ENCODE data around the gene MAML2.
"Not testable (repeated sequence)": the region's sequence is repeated elsewhere in the genome, so short reads cannot be mapped to it uniquely, and the experiment has no call there.

Gene MAML2

GRCh38 chr11:96288915-96289314 lies 54.1 kb downstream of the MAML2 start:
- DNase-seq = no peak

GRCh38 chr11:96287822-96288439 lies 55.1 kb downstream of the MAML2 start:
- DNase-seq = no peak

GRCh38 chr11:96285985-96286384 lies 57.0 kb downstream of the MAML2 start:
- not testable (repeated sequence) for DNase-seq

- DNase-seq = no peak
Observed at GRCh38 chr11:96284917-96285316, 58.1 kb downstream of the MAML2 start.

GRCh38 chr11:96284401-96284800 lies 58.6 kb downstream of the MAML2 start:
- DNase-seq = no peak

DNA sequence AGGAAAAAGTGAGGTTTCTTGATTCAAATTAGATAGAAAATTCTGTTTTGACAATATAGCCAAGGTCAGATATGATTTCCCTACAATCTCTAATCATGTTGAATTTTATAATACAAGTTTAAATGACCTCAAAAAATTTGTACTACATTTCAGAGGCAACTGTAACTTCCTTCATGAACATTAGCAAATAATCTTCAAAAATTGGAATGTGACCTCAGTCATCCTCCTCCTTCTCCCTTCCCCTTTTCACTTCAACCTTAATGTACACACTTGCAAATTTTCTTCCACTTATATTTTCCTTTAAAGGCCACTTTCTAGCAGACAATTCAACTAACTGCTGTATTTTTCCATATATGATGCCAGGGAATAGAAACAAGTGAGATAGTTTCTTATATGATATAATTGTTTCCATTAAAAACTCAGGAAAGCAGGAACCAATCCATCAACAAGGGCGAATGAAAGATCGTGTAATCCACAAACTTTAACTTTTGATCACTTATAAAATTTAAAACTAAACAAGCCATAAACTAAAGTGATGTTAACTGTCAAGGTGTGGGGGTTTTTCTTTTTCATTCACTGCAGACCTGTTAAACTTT lies 60.3 kb downstream of the MAML2 start:
- DNase-seq = no peak

DNA sequence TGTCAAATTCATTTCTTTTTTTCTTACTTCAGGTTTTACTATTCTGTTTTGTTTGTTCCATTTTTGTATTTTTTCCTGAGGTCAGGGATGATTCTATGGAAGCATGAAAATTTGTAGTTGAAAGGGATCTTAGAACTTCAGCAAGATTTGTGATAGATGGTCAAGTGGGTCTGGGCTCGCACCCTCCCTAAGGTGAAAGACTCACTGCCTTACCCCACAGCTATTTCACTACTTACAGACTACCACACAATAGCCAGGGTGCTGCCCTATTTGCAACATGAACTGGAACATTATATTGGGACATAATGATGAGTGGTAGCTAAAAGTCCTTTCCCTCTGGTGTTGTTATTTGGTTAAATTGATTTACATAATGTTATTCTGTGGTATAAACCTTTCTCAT lies 62.6 kb downstream of the MAML2 start:
- DNase-seq = no peak

GRCh38 chr11:96279896-96280290 lies 63.1 kb downstream of the MAML2 start:
- no peak for DNase-seq

DNA sequence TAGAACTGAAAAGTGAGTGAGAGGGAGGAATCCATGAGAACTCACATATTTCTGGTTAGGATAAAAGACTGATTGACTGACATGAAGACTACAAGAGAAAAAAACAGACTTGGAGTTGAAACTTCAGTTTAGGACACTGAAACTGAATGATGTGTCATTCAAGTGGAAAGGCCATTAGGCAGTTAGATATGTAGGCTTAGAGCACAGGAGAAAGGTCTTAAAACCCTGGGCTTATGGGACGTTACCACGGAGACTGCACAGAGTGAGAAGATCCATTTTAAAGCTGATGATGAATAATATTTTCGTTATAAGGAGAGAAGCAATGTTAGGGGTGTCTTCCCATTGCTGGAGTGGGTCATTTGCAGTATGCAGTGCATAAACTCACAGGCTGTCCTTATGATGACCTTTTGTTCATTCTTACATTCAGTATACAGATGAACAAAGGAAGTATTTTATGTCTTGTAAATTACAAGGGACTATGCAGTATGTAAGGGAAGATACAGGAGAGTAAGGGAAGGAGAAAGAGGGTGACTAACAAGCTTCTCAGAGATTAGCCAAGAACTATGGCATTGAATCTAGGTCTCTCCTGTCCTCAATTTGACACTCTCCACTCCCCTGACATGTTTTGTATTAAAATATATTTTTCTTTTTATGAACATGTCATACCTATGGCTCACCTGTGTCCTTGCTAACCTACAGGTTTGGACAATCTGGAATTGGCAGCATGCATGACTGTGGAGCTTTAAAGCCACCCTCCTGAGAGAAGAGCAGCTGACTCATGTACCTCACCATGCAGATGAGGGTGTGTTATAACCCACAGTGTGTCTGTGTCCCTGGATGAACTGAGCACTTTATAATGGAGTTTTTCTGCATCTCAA lies 63.7 kb downstream of the MAML2 start:
- no peak for DNase-seq

DNA sequence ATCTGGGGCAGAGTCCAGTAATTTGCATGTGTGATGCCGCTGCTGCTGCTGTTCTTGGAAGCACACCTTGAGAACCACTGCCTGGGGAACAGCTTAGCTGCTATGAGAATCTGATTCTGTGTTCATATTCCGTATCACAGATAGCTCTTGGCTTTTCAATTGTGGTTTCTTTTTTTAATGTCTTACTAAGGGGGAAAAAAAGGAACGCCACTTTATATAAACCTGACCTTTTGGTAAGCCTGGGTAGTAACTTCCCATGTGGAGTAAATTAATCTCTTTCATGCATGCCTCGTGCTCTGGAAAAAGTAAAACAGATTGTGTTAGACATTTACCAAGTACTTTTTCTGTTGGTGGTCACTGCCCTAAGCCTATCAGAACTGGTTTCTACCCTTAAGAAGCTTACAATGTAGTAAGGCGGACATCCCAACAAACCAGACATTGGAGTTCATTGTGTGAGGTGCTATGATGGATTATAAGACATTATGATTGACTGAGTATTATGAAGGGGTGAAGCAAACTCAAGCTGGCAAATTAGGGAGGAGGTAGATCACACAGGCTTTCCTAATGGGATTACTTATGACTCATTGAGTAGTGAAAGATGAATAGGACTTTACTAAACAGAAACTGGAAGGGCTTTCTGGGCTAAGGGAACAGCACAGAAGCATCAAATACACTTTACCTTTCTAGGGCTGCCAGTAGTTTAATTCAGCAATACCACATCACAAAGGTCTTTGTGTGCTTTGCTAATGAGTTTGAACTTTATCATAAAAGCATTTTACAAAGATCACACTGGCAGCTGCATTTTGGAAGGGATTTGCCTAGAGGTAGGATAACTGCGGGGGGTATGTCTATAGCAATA lies 64.7 kb downstream of the MAML2 start:
- no peak for DNase-seq

DNA sequence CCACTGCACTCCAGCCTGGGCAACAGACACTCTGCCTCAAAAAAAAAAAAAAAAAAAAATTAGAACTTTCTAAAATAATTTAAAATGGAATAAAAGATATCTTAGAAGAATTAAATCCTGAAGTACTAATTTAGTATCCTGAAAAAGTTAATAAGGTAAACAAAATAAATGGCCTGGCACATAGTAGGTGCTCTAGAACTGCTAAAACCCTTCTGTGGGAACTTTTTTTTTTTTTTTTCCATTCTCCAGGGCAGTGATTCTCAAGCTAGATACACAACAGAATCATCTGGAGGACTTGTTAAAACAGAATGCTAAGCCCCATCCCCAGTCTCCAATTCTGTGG lies 65.3 kb downstream of the MAML2 start:
- DNase-seq = no peak

GRCh38 chr11:96276836-96277235 lies 66.2 kb downstream of the MAML2 start:
- DNase-seq = no peak

GRCh38 chr11:96275801-96276594 lies 67.0 kb downstream of the MAML2 start:
- no peak for DNase-seq

DNA sequence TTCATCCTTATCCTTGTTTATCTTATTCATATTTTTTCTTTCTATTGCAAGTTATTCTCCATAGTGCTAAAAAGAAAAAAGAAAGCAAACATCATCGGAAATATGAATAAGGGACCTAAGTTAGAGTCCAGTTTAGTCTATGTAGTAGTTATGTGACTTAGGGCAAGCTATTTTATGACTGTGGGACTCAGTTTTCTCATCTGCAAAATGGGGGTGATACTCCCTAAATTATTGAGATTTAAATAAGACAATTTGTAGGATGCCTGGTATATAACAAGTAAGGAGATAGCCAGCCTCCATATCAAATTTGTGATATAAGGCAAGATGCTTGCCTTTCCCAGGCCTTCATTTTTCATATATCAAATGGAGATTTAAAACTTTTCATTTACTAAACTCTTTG lies 69.5 kb downstream of the MAML2 start:
- no peak for DNase-seq

DNA sequence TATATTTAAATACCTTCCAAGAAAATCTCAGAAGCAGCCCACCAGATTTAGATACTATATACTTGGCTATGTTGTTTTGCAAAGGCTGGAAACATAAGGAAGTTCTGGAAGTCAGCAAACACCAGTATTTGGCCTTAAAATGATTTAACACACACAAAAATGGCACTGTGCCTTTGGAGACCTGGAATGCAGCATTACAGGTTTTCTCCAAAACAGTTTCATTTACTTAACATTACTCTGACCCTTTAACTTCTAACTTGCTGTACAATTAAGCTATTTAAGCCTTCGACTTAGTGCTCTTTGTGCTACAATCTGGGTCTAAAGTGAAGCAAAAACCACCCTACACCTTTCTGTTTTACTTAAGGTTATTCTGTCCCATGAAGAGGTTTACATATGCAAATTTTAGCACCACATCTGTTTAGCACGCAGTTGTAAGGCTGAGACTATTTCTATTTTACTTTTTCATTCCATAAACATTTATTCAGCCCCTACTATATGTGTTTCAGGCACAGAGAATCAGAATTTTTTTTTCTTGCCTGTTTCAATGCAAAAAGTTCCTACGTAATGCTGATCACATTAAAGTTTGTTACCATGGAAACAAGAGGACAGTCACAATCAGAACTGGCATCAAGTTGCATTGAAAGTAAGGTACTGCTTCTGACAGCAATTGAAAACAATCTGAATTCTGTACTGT lies 70.3 kb downstream of the MAML2 start:
- no peak for DNase-seq

GRCh38 chr11:96271777-96272176 lies 71.2 kb downstream of the MAML2 start:
- no peak for DNase-seq

DNA sequence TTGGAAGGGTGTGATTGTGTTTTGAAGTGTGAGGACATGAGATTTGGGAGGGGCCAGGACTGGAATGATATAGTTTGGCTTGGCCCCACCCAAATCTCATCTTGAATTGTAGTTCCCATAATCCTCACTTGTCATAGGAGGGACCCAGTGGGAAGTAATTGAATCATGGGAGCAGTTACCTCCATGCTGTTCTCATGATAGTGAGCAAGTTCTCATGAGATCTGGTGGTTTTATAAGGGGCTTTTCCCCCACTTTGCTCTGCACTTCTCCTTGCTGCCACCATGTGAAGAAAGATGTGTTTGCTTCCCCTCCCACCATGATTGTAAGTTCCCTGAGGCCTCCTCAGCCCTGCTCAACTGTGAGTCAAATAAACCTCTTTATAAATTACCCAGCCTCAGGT lies 71.6 kb downstream of the MAML2 start:
- not testable (repeated sequence) for DNase-seq

DNA sequence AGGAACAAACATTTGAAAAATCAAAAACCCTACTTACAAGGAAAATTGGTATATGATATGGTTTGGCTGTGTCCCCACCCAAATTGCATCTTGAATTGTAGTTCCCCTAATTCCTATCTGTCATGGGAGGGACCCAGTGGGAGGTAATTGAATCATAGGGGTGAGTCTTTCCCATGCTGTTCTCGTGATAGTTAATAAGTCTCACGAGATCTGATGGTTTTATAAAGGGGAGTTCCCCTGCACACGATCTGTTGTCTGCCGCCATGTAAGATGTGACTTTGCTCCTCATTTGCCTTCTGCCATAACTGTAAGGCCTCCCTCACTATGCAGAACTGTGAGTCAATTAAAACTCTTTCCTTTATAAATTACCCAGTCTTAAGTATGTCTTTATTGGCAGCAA lies 74.5 kb downstream of the MAML2 start:
- DNase-seq = not testable (repeated sequence)

- no peak for DNase-seq
Observed at GRCh38 chr11:96267496-96268032, 75.4 kb downstream of the MAML2 start.

DNA sequence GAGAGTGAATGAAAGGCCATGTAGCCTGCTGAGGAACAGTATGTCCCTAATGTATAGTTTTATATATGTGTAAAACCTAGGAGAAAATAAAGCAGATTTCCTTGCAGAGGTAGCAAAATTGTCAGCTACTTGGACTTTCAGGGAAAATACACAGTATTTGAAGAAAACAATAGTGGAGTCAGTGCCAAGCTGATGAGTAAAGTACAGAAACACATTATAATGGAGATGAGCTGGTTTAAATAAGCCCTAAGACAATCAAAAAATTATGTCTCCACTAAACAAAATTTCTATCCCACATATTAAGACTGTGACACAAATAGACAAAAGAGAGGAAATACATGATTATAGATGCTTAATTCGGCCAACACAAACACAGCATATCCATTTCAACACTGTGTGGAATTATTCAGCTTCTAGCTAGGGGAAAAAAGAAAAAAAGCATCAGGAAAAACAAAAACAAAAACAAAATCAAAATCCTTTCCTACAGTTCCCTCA lies 75.9 kb downstream of the MAML2 start:
- DNase-seq = no peak

DNA sequence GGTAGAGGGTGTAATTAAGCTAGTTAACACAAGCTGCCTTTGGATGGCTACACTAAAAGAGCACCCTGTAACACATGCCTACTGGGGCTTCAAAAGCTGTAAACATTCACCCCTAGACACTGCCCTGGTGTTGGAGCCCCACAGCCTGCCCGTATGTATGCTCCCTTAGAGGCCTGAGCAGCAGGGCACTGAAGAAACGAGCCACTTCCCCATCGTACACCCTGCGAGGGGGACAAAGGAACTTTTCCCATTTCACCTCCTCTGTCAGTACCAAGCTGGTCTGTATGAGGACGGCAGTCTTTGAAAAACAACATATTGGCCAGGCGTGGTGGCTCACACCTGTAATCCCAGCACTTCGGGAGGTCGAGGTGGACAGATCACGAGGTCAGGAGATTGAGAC lies 77.0 kb downstream of the MAML2 start:
- DNase-seq = no peak

Measured in right forelimb (tissue), 1 donor.